SK-MEL-5 (cell line): Measurements from ENCODE around the gene KLLN. TPM values are rescaled to one million over a fixed set of nuclear protein-coding genes. Genes with fewer than 3 reads are reported as not detected.
"Not testable (repeated sequence)": the region's sequence is repeated elsewhere in the genome, so short reads cannot be mapped to it uniquely, and the experiment has no call there.

ENCODE experiments used
- DNase-seq: peaks from one replicate; pipeline ENCODE4 v3.0.0-alpha.2; 2016; ENCODE audit warnings: low read depth, low spot score
- in situ Hi-C: cut with HindIII; loops from 2 replicates; pipeline ENCODE4 v1.10.0; 2016; ENCODE audit warnings: low sequenced_read_pairs, high pct_unique_total_duplicates, low pct_unique_long_range_greater_than_20kb
- polyA plus RNA-seq, 2 experiments: library from polyadenylated mRNA; depleted of rRNA; stranded (reverse); fragments of >200 nt; gene quantifications; 2 replicates each; pipeline ENCODE4 v1.2.3, GENCODE V29; 2015
- total RNA-seq: library from RNA; depleted of rRNA; stranded (reverse); fragments of >200 nt; shearing (Covaris generic); gene quantifications from 2 replicates; pipeline ENCODE4 v1.2.3, GENCODE V29; 2014; rRNA removed

Gene KLLN
- 0.03 and 0.08 TPM in 2 replicates for total RNA-seq
- polyA plus RNA-seq (2015; cell fraction: cytosol; rRNA removed), result 0.33 and 0.37 TPM in 2 replicates
- 0.07 and 0.64 TPM in 2 replicates for polyA plus RNA-seq (2015; cell fraction: nucleus; rRNA removed)

- in situ Hi-C loops, result loop anchor here (25.0 kb wide), 1 partner anchor 374 kb away; no protein-coding TSS in a partner anchor
- DNase-seq, result peak; percentile 81
These were observed at the start of gene KLLN, which contains the start of gene PTEN for GRCh38 chr10:87863053-87863943. Gene KLLN (minus strand): TSS chr10:87863533. CDS start chr10:87862487, 1,046 bp downstream. Gene PTEN (plus strand): TSS chr10:87863625. CDS start chr10:87864470, 845 bp downstream.

- in situ Hi-C loops, DNase-seq: not testable (repeated sequence)
These were observed 40.1 kb upstream of the KLLN start for GRCh38 chr10:87903396-87903795.

- not testable (repeated sequence) for DNase-seq
These were observed 34.6 kb upstream of the KLLN start for GRCh38 chr10:87897957-87898356.

GRCh38 chr10:87896216-87896615, 32.9 kb upstream of the KLLN start:
- DNase-seq, result no peak
- in situ Hi-C loops, result no loop called here

More at GRCh38 chr10:87897957-87898356, 34.6 kb upstream of the KLLN start:
- in situ Hi-C loops, result not testable (repeated sequence)

GRCh38 chr10:87895430-87895829, 32.1 kb upstream of the KLLN start:
- no peak for DNase-seq
- in situ Hi-C loops, result no loop called here

GRCh38 chr10:87887548-87888289, 24.4 kb upstream of the KLLN start:
- DNase-seq, result no peak

GRCh38 chr10:87887146-87887545, 23.8 kb upstream of the KLLN start:
- in situ Hi-C loops, result no loop called here
- DNase-seq, result no peak

More at GRCh38 chr10:87887548-87888289, 24.4 kb upstream of the KLLN start:
- in situ Hi-C loops, result no loop called here

GRCh38 chr10:87886635-87887034, 23.3 kb upstream of the KLLN start:
- in situ Hi-C loops, result no loop called here
- DNase-seq, result no peak

GRCh38 chr10:87882555-87883294, 19.4 kb upstream of the KLLN start:
- in situ Hi-C loops, result no loop called here
- DNase-seq, result no peak

- in situ Hi-C loops, DNase-seq: not testable (repeated sequence)
These were observed 18.2 kb upstream of the KLLN start for GRCh38 chr10:87881373-87882059.

- in situ Hi-C loops, result no loop called here
- no peak for DNase-seq
These were observed 17.0 kb upstream of the KLLN start for GRCh38 chr10:87880336-87880735.

- in situ Hi-C loops, result no loop called here
These were observed 15.5 kb upstream of the KLLN start for GRCh38 chr10:87878664-87879459.

GRCh38 chr10:87875929-87876571, 12.7 kb upstream of the KLLN start:
- in situ Hi-C loops, result no loop called here
- no peak for DNase-seq

More at GRCh38 chr10:87878664-87879459, 15.5 kb upstream of the KLLN start:
- no peak for DNase-seq

GRCh38 chr10:87873656-87874055, 10.3 kb upstream of the KLLN start:
- no peak for DNase-seq
- in situ Hi-C loops, result loop anchor here (25.0 kb wide), 1 partner anchor 364 kb away; no protein-coding TSS in a partner anchor

GRCh38 chr10:87872828-87873227, 9.5 kb upstream of the KLLN start:
- no peak for DNase-seq
- in situ Hi-C loops, result loop anchor here (25.0 kb wide), 1 partner anchor 364 kb away; no protein-coding TSS in a partner anchor
